GM12878 (cell line): ENCODE results near the gene ATP6V0A1. TPM values are rescaled to one million over a fixed set of nuclear protein-coding genes. Genes with fewer than 3 reads are reported as not detected.

Source experiments
- ATAC-seq: fragments of 200-7000 bp; cut with Tn5 transposase; 3 replicates; pipeline ENCODE4 v1.9.1; 2020; ENCODE audit warnings: mild to moderate bottlenecking, moderate library complexity
- BruUV-seq: library from RNA; stranded (reverse); fragments of 400-500 nt; replicated peaks from 2 replicates; lab custom pipeline; 2021; lab: Mats Ljungman, UMichigan
- CTCF ChIA-PET: fragments of 300-600 bp; sonication (Branson Sonifier 250); formaldehyde crosslinking; extraction: SDS; loops from one replicate; lab custom pipeline; 2021; ENCODE audit warnings: inconsistent platforms; lab: Yijun Ruan, JAX
- POLR2A ChIA-PET: fragments of 350-600 bp; formaldehyde crosslinking; extraction: SDS; loops from one replicate; lab custom pipeline; 2021; ENCODE audit warnings: inconsistent platforms; lab: Charles Lee
- RAD21 ChIA-PET: fragments of 300-600 bp; sonication (Branson Sonifier 250); formaldehyde crosslinking; loops from one replicate; lab custom pipeline; 2023; ENCODE audit warnings: antibody characterized with exemption; ENCODE audit not compliant: unreplicated experiment; lab: Charles Lee
- SMC1A ChIA-PET: fragments of 300-600 bp; sonication (Branson Sonifier 250); formaldehyde crosslinking; loops from one replicate; lab custom pipeline; 2023; ENCODE audit not compliant: unreplicated experiment, uncharacterized antibody; lab: Charles Lee
- DNase-seq: peaks from one replicate; pipeline ENCODE4 v3.0.0-alpha.2; 2011; ENCODE audit warnings: low read depth, low spot score
- FAIRE-seq: peaks from 3 replicates; lab custom pipeline; 2011; peaks lifted over from hg19 to GRCh38; lab: Jason Lieb, UNC
- H2AFZ ChIP-seq: 2 replicates; pipeline ENCODE4 v1.6.0; 2011; ENCODE audit warnings: low read depth, low read length, control low read depth; ENCODE audit not compliant: control insufficient read depth
- H3K27ac ChIP-seq: 2 replicates; pipeline ENCODE4 v1.5.1; 2011; ENCODE audit warnings: control low read depth; ENCODE audit not compliant: control insufficient read depth, insufficient read depth
- H3K27me3 ChIP-seq, 2 experiments: replicated peaks in 1 of 2; 2 replicates each; pipeline versions ENCODE4 v1.6.0 to v1.6.1; 2011; ENCODE audit warnings: low read length in 1 of 2; ENCODE audit not compliant: control insufficient read depth in 2 of 2, insufficient read depth in 2 of 2
- H3K36me3 ChIP-seq, 2 experiments: 2 replicates each; pipeline ENCODE4 v1.5.1; 2011; ENCODE audit warnings: low read length in 1 of 2; ENCODE audit not compliant: control insufficient read depth in 2 of 2, insufficient read depth in 2 of 2
- H3K4me1 ChIP-seq: 2 replicates; pipeline ENCODE4 v1.6.1; 2011; ENCODE audit warnings: mild to moderate bottlenecking, low read length, moderate library complexity, mixed read lengths; ENCODE audit not compliant: control insufficient read depth, insufficient read depth
- H3K4me2 ChIP-seq: 2 replicates; pipeline ENCODE4 v1.6.0; 2011; ENCODE audit warnings: control low read depth; ENCODE audit not compliant: control insufficient read depth, insufficient read depth
- H3K4me3 ChIP-seq: fragments of 200-600 bp; sonication (generic); 2 replicates; pipeline ENCODE4 v1.5.1; 2016
- H3K79me2 ChIP-seq: 2 replicates; pipeline ENCODE4 v1.6.0; 2011; ENCODE audit warnings: low read length; ENCODE audit not compliant: control insufficient read depth, insufficient read depth
- H3K9ac ChIP-seq: 2 replicates; pipeline ENCODE4 v1.8.0; 2011; ENCODE audit warnings: low read length, control low read depth, mixed read lengths; ENCODE audit not compliant: control insufficient read depth, insufficient read depth
- H3K9me3 ChIP-seq: replicated peaks from 3 replicates; pipeline ENCODE4 v1.5.1; 2011; ENCODE audit warnings: mild to moderate bottlenecking, low read length; ENCODE audit not compliant: control insufficient read depth, insufficient read depth
- H4K20me1 ChIP-seq: 2 replicates; pipeline ENCODE4 v1.6.0; 2011; ENCODE audit not compliant: control insufficient read depth, insufficient read depth
- ATF7 ChIP-seq: fragments of 450-650 bp; IDR thresholded peaks from 2 replicates; pipeline ENCODE4 v1.6.1; 2016; ENCODE audit warnings: low read depth, mild to moderate bottlenecking
- BACH1 ChIP-seq: fragments of 450-650 bp; IDR thresholded peaks from 2 replicates; pipeline ENCODE4 v1.6.1; 2017; ENCODE audit warnings: mild to moderate bottlenecking, borderline replicate concordance
- BMI1 ChIP-seq: fragments of 450-650 bp; IDR thresholded peaks from 2 replicates; pipeline ENCODE4 v1.6.1; 2016; ENCODE audit warnings: mild to moderate bottlenecking, moderate library complexity, borderline replicate concordance
- DPF2 ChIP-seq: fragments of 450-650 bp; IDR thresholded peaks from 2 replicates; pipeline ENCODE4 v1.6.1; 2017; ENCODE audit warnings: mild to moderate bottlenecking
- EP300 ChIP-seq, 2 experiments: fragments of 150-350 bp in 1 of 2; IDR thresholded peaks; 2 replicates each; pipeline ENCODE4 v1.6.1; 2011 to 2012; ENCODE audit warnings: low read depth in 2 of 2, low read length in 2 of 2, borderline replicate concordance in 1 of 2, improper control_type of control experiment in 1 of 2, inconsistent platforms in 1 of 2; ENCODE audit not compliant: control insufficient read depth in 1 of 2
- ESRRA ChIP-seq: IDR thresholded peaks from 2 replicates; pipeline ENCODE4 v1.6.1; 2012; ENCODE audit warnings: mild to moderate bottlenecking, low read length, improper control_type of control experiment
- IKZF2 ChIP-seq, 2 experiments: fragments of 450-650 bp; IDR thresholded peaks; 2 replicates each; pipeline ENCODE4 v1.6.1; 2017; ENCODE audit warnings: mild to moderate bottlenecking in 2 of 2, moderate library complexity in 2 of 2
- NR2F1 ChIP-seq: fragments of 450-650 bp; conservative IDR thresholded peaks from 2 replicates; pipeline ENCODE4 v1.6.1; 2017; ENCODE audit warnings: mild to moderate bottlenecking
- PML ChIP-seq: IDR thresholded peaks from 2 replicates; pipeline ENCODE4 v1.6.1; 2012; ENCODE audit warnings: low read length, inconsistent platforms
- RAD51 ChIP-seq: fragments of 450-650 bp; IDR thresholded peaks from 2 replicates; pipeline ENCODE4 v1.6.1; 2016; ENCODE audit warnings: moderate library complexity, mild to moderate bottlenecking, inconsistent platforms
- RB1 ChIP-seq: fragments of 450-650 bp; formaldehyde crosslinking; IDR thresholded peaks from 2 replicates; pipeline ENCODE4 v1.6.1; 2017; ENCODE audit warnings: mild to moderate bottlenecking, borderline replicate concordance
- RFX5 ChIP-seq: IDR thresholded peaks from 2 replicates; pipeline ENCODE4 v1.6.1; 2011; ENCODE audit warnings: low read depth, low read length, improper control_type of control experiment
- SIN3A ChIP-seq: IDR thresholded peaks from 2 replicates; pipeline ENCODE4 v1.6.1; 2012; ENCODE audit warnings: low read depth, low read length, improper control_type of control experiment
- SREBF1 ChIP-seq: IDR thresholded peaks from 2 replicates; pipeline ENCODE4 v1.6.1; 2012; ENCODE audit warnings: mild to moderate bottlenecking, low read length
- TAF1 ChIP-seq: IDR thresholded peaks from 2 replicates; pipeline ENCODE4 v1.6.1; 2011; ENCODE audit warnings: mild to moderate bottlenecking, low read depth, low read length, borderline replicate concordance
- WGBS: methylation state at CpG from one replicate; pipeline ENCODE4 v1.1.6; 2016; ENCODE audit warnings: low lambda C conversion rate; ENCODE audit not compliant: insufficient replicate concordance, insufficient coverage; ENCODE audit errors: missing lambda C conversion rate; 5-methylcytosine and 5-hydroxymethylcytosine counted together
- in situ Hi-C: fragments of 300-500 bp; cut with MboI; formaldehyde crosslinking; loops from 9 replicates; pipeline ENCODE4 v1.14.3; 2018; ENCODE audit warnings: mixed read lengths
- intact Hi-C: fragments of 100-400 bp; cut with micrococcal nuclease; formaldehyde crosslinking; loops from one replicate; pipeline ENCODE4 v1.14.2; 2022; ENCODE audit not compliant: unreplicated experiment
- polyA plus RNA-seq, 11 experiments: library from polyadenylated mRNA; depleted of rRNA in 4 of 11; unstranded in 6 of 11; stranded (reverse) in 5 of 11; fragments of >200 nt; fragmentation: Nextera tagmentation in 4 of 11; fragmentation: Illumina TruSeq in 1 of 11; extraction: Ambion mirVana in 4 of 11; extraction: Trizol in 1 of 11; gene quantifications; 1 replicate in 1 of 11; 2 replicates in 10 of 11; pipeline versions ENCODE4 v1.2.1 to v1.2.3, GENCODE V29; 2011 to 2016; ENCODE audit warnings: inconsistent platforms in 2 of 11, missing spikeins in 2 of 11, low read depth in 1 of 11
- total RNA-seq, 4 experiments: library from RNA; depleted of rRNA in 3 of 4; stranded (reverse); fragments of >200 nt in 3 of 4; fragmentation: Illumina TruSeq in 1 of 4; extraction: Trizol in 1 of 4; gene quantifications; 2 replicates each; pipeline versions ENCODE4 v1.2.1 to v1.2.3, GENCODE V29; 2013 to 2021
- TF ChIP-seq, protein P1 (sequence below): IDR thresholded peaks from 2 replicates; pipeline ENCODE4 v1.6.1; 2012; ENCODE audit warnings: low read depth, low read length, improper control_type of control experiment
- TF ChIP-seq, protein P2 (sequence below): fragments of 450-650 bp; conservative IDR thresholded peaks from 2 replicates; pipeline ENCODE4 v1.6.1; 2017; ENCODE audit warnings: mild to moderate bottlenecking, moderate library complexity
- TF ChIP-seq, protein P3 (sequence below): fragments of 450-650 bp; IDR thresholded peaks from 2 replicates; pipeline ENCODE4 v1.6.1; 2016; ENCODE audit warnings: mild to moderate bottlenecking

ATP6V0A1 gene
- total and polyA plus RNA-seq, 10 of the 15 experiments (the other 5 are each of a cell fraction or from before 2014, with no cell fraction given), result 3.0 to 76.6 (median 30.9) TPM

DNA sequence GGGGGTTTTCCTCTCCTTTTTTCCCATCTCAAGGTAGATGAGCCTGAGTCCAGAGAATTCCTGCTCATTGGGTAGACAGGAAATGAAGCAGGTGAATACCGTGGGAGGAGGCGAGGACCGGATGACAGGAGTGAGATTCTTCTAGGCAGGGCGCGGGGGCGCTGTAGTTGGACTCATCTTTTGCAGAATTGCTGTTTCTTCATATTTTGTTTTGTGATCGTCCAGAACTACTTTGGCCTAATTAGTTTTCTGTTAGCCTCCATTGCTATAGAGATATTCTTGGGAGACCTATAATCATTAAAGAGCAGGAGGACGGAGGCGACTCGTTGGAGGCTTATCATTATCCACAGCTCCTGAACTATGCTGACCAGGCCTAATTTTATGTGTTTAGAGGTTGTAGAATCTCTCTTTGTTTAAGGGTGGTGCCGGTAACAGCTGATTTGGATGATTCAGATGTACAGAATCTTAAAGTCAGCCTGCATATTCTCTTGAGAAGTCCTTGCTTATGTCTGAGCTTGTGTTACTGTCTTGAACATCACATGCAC lies 650 bp downstream of the ATP6V0A1 start (continued):
- TF ChIP-seq IKZF2 (IDR thresholded peaks at IDR 0.05), result peak in 1 of 2 experiments; percentile 36; a peak in 1 of 4 replicates

DNA sequence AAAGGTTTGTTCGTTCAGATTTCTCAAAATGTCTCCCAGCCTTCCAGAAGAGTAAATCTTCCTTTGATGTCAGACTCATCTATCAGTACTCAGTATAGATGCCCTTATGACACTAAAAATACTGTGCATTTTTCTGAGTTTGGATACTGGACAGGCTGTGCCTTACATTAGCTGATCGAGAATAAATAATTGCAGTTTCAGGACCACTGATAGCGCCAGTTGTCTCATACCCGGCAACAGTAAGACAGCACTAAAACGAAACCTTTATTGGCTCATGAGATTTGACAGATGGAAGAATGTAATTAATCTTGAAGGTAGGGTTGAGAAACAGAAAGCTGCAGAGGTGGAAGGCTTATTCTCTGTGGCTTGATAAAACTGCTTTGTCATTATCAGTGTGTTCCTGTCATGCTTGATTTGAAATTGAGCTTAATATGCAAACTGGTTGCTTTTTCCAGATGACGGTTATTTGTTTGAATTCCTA lies 1.2 kb downstream of the ATP6V0A1 start:
- 17% methylated on average over 6 of the region's 6 CpGs for whole genome bisulfite sequencing
- SMC1A ChIA-PET, result interaction anchor here (0.6 to 2.6 kb wide), 16 partner anchors 9 to 850 kb away, joined by 3 to 16 read pairs (median 4); no protein-coding TSS in a partner anchor
- peak overlapping the region; percentile 88 for H3K4me3 ChIP-seq
- no peaks in the 10 kb centered on the region for H3K27me3 ChIP-seq
- H3K4me2 ChIP-seq, result peak overlapping the region; percentile 77
- RAD21 ChIA-PET, result interaction anchor here (1.0 to 3.2 kb wide), 7 partner anchors 10 to 67 kb away, joined by 4 to 20 read pairs (median 5); no protein-coding TSS in a partner anchor
- H3K9me3 ChIP-seq, result no peaks in the 10 kb centered on the region
- no peak overlapping the region for H2AFZ ChIP-seq
- H4K20me1 ChIP-seq, result no peaks in the 10 kb centered on the region
- H3K79me2 ChIP-seq, result peaks cover 25% of the 10 kb centered on the region
- H3K9ac ChIP-seq, result peak overlapping the region; percentile 8
- FAIRE-seq, result peak; percentile 94
- CTCF ChIA-PET, result interaction anchor here (0.7 to 3.1 kb wide), 18 partner anchors 9 to 147 kb away, joined by 3 to 22 read pairs (median 5); no protein-coding TSS in a partner anchor
- peaks cover 16% of the 10 kb centered on the region for H3K4me1 ChIP-seq
- DNase-seq, result no peak
- no TSS peak for BruUV-seq
- intact Hi-C loops, result no loop called here
- in situ Hi-C loops, result no loop called here
- POLR2A ChIA-PET, result interaction anchor here (1.0 to 1.2 kb wide), 3 partner anchors 13 to 71 kb away, joined by 3 to 5 read pairs (median 4); partner anchors contain the start of gene STAT3
- peak; percentile 64 for ATAC-seq
- peak overlapping the region; percentile 80 for H3K27ac ChIP-seq
- H3K36me3 ChIP-seq, result peaks cover 0 to 2% of the 10 kb centered on the region in 2 experiments; a peak in 1 of 4 replicates
- TF ChIP-seq EP300 (IDR thresholded peaks at IDR 0.05; ENCODE audit: borderline replicate concordance in 1 of 2, control insufficient read depth in 1 of 2, low read depth in 2 of 2, low read length in 2 of 2) (no peak), RB1 (no peak), SIN3A (peak; percentile 96), NR2F1 (no peak), DPF2 (no peak), PML (no peak), SREBF1 (no peak), ESRRA (no peak), ATF7 (peak; percentile 70), BMI1 (no peak), TAF1 (no peak), RAD51 (no peak), RFX5 (peak; percentile 93), BACH1 (peak; percentile 96)
- TF ChIP-seq, protein P1, sequence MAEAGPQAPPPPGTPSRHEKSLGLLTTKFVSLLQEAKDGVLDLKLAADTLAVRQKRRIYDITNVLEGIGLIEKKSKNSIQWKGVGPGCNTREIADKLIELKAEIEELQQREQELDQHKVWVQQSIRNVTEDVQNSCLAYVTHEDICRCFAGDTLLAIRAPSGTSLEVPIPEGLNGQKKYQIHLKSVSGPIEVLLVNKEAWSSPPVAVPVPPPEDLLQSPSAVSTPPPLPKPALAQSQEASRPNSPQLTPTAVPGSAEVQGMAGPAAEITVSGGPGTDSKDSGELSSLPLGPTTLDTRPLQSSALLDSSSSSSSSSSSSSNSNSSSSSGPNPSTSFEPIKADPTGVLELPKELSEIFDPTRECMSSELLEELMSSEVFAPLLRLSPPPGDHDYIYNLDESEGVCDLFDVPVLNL, result no peak
- TF ChIP-seq, protein P2, sequence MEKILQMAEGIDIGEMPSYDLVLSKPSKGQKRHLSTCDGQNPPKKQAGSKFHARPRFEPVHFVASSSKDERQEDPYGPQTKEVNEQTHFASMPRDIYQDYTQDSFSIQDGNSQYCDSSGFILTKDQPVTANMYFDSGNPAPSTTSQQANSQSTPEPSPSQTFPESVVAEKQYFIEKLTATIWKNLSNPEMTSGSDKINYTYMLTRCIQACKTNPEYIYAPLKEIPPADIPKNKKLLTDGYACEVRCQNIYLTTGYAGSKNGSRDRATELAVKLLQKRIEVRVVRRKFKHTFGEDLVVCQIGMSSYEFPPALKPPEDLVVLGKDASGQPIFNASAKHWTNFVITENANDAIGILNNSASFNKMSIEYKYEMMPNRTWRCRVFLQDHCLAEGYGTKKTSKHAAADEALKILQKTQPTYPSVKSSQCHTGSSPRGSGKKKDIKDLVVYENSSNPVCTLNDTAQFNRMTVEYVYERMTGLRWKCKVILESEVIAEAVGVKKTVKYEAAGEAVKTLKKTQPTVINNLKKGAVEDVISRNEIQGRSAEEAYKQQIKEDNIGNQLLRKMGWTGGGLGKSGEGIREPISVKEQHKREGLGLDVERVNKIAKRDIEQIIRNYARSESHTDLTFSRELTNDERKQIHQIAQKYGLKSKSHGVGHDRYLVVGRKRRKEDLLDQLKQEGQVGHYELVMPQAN, result peak; percentile 89
- TF ChIP-seq, protein P3, sequence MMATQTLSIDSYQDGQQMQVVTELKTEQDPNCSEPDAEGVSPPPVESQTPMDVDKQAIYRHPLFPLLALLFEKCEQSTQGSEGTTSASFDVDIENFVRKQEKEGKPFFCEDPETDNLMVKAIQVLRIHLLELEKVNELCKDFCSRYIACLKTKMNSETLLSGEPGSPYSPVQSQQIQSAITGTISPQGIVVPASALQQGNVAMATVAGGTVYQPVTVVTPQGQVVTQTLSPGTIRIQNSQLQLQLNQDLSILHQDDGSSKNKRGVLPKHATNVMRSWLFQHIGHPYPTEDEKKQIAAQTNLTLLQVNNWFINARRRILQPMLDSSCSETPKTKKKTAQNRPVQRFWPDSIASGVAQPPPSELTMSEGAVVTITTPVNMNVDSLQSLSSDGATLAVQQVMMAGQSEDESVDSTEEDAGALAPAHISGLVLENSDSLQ, result peak; percentile 93
